CD14-positive monocyte (primary cell): ENCODE data around the gene GRM4. TPM values are rescaled to one million over a fixed set of nuclear protein-coding genes. Genes with fewer than 3 reads are reported as not detected.

Experiments used
- DNase-seq, 3 donors: peaks; one replicate each; pipeline ENCODE4 v3.0.0-alpha.2; 2011 to 2022
- H2AFZ ChIP-seq: 2 replicates; pipeline ENCODE4 v1.6.0; 2012; ENCODE audit warnings: mild to moderate bottlenecking, low read depth, low read length, inconsistent platforms; ENCODE audit not compliant: insufficient read depth, poor library complexity, severe bottlenecking
- H3K27ac ChIP-seq, 2 donors: 1 replicate in 1 of 2; 2 replicates in 1 of 2; pipeline ENCODE4 v1.5.1; 2012 to 2013; ENCODE audit warnings: low read length in 2 of 2, control low read depth in 1 of 2, inconsistent platforms in 1 of 2, low read depth in 1 of 2, mild to moderate bottlenecking in 1 of 2
- H3K27me3 ChIP-seq, 2 donors: one replicate each; pipeline versions ENCODE4 v1.6.0 to v1.6.1; 2011 to 2013; ENCODE audit warnings: low read length in 2 of 2; ENCODE audit not compliant: control insufficient read depth in 2 of 2, insufficient read depth in 2 of 2
- H3K36me3 ChIP-seq, 2 donors: replicated peaks in 1 of 2; 1 replicate in 1 of 2; 2 replicates in 1 of 2; pipeline versions ENCODE4 v1.5.1 to v1.6.1; 2012 to 2013; ENCODE audit warnings: low read length in 2 of 2, control low read depth in 1 of 2, inconsistent platforms in 1 of 2, mild to moderate bottlenecking in 1 of 2; ENCODE audit not compliant: insufficient read depth in 2 of 2, control insufficient read depth in 1 of 2
- H3K4me1 ChIP-seq, 2 donors: 1 replicate in 1 of 2; 2 replicates in 1 of 2; pipeline versions ENCODE4 v1.5.1 to v1.6.1; 2012 to 2013; ENCODE audit warnings: low read length in 2 of 2, control low read depth in 1 of 2, inconsistent platforms in 1 of 2, mild to moderate bottlenecking in 1 of 2, moderate library complexity in 1 of 2; ENCODE audit not compliant: insufficient read depth in 2 of 2, control insufficient read depth in 1 of 2
- H3K4me2 ChIP-seq: replicated peaks from 2 replicates; pipeline ENCODE3; 2012; ENCODE audit warnings: low read length, moderate library complexity, mild to moderate bottlenecking; ENCODE audit not compliant: poor library complexity, severe bottlenecking; ENCODE audit errors: extremely low read depth
- H3K4me3 ChIP-seq, 3 experiments: fragments of 200-600 bp in 1 of 3; sonication (generic) in 1 of 3; replicated peaks in 1 of 3; 1 replicate in 2 of 3; 2 replicates in 1 of 3; pipeline ENCODE4 v1.5.1; 2011 to 2013; ENCODE audit warnings: low read length in 3 of 3, mild to moderate bottlenecking in 3 of 3, control low read depth in 2 of 3, low read depth in 2 of 3, inconsistent platforms in 1 of 3, moderate library complexity in 1 of 3
- H3K79me2 ChIP-seq: 2 replicates; pipeline ENCODE4 v1.6.0; 2012; ENCODE audit warnings: mild to moderate bottlenecking, control low read depth, inconsistent platforms, low read length, moderate library complexity; ENCODE audit not compliant: insufficient read depth
- H3K9ac ChIP-seq: 2 replicates; pipeline ENCODE4 v1.6.0; 2017; ENCODE audit warnings: low read length, mild to moderate bottlenecking; ENCODE audit not compliant: insufficient read depth, poor library complexity, severe bottlenecking
- H3K9me3 ChIP-seq, 2 donors: replicated peaks in 1 of 2; 1 replicate in 1 of 2; 2 replicates in 1 of 2; pipeline versions ENCODE4 v1.5.1 to v1.6.1; 2012 to 2013; ENCODE audit warnings: low read length in 2 of 2, control low read depth in 1 of 2; ENCODE audit not compliant: control insufficient read depth in 1 of 2, insufficient read depth in 1 of 2
- H4K20me1 ChIP-seq: 2 replicates; pipeline ENCODE4 v1.6.0; 2012; ENCODE audit warnings: mild to moderate bottlenecking, low read length, control low read depth, moderate library complexity; ENCODE audit not compliant: insufficient read depth
- H3K27ac Mint-ChIP-seq, 7 donors: one replicate each; pipeline ENCODE4 v1.8.0; 2020; ENCODE audit warnings: mild to moderate bottlenecking in 7 of 7, mixed read lengths in 7 of 7, moderate library complexity in 6 of 7, inconsistent platforms in 2 of 7
- H3K27me3 Mint-ChIP-seq, 3 donors: one replicate each; pipeline ENCODE4 v1.8.0; 2021 to 2022; ENCODE audit warnings: low read depth in 3 of 3, mild to moderate bottlenecking in 3 of 3, mixed read lengths in 3 of 3, moderate library complexity in 3 of 3, inconsistent platforms in 1 of 3
- H3K36me3 Mint-ChIP-seq, 2 donors: one replicate each; pipeline ENCODE4 v1.8.0; 2020; ENCODE audit warnings: mixed read lengths in 2 of 2, inconsistent platforms in 1 of 2, mild to moderate bottlenecking in 1 of 2
- H3K4me1 Mint-ChIP-seq: one replicate; pipeline ENCODE4 v1.8.0; 2020; ENCODE audit warnings: mild to moderate bottlenecking, mixed read lengths
- H3K4me3 Mint-ChIP-seq, 2 donors: one replicate each; pipeline ENCODE4 v1.8.0; 2020; ENCODE audit warnings: mild to moderate bottlenecking in 2 of 2, mixed read lengths in 2 of 2, moderate library complexity in 1 of 2
- H3K9me3 Mint-ChIP-seq, 7 donors: one replicate each; pipeline ENCODE4 v1.8.0; 2020 to 2022; ENCODE audit warnings: mixed read lengths in 7 of 7, mild to moderate bottlenecking in 6 of 7, moderate library complexity in 6 of 7, inconsistent platforms in 2 of 7
- WGBS: methylation state at CpG from one replicate; pipeline ENCODE4 v1.1.5; 2013; ENCODE audit warnings: missing lambda C conversion rate; ENCODE audit not compliant: insufficient coverage; 5-methylcytosine and 5-hydroxymethylcytosine counted together
- intact Hi-C, 2 donors: fragments of 100-400 bp; cut with micrococcal nuclease; formaldehyde crosslinking; loops; one replicate each; pipeline versions ENCODE4 v1.15.0 to v1.15.1; 2023
- polyA plus RNA-seq, 3 donors: library from polyadenylated mRNA; depleted of rRNA in 1 of 3; unstranded in 2 of 3; stranded (reverse) in 1 of 3; fragments of 300-500 nt in 2 of 3; fragments of >200 nt in 1 of 3; fragmentation: Illumina TruSeq in 2 of 3; gene quantifications; 1 replicate in 2 of 3; 2 replicates in 1 of 3; pipeline ENCODE4 v1.2.3, GENCODE V29; 2012 to 2021
- TF ChIP-seq, protein P1 (sequence below): fragments of 200-600 bp; IDR thresholded peaks from one replicate; pipeline ENCODE4 v1.8.0; 2022; ENCODE audit warnings: antibody characterized with exemption, mild to moderate bottlenecking

GRM4 gene
- polyA plus RNA-seq, 3 donors: not detected

DNA sequence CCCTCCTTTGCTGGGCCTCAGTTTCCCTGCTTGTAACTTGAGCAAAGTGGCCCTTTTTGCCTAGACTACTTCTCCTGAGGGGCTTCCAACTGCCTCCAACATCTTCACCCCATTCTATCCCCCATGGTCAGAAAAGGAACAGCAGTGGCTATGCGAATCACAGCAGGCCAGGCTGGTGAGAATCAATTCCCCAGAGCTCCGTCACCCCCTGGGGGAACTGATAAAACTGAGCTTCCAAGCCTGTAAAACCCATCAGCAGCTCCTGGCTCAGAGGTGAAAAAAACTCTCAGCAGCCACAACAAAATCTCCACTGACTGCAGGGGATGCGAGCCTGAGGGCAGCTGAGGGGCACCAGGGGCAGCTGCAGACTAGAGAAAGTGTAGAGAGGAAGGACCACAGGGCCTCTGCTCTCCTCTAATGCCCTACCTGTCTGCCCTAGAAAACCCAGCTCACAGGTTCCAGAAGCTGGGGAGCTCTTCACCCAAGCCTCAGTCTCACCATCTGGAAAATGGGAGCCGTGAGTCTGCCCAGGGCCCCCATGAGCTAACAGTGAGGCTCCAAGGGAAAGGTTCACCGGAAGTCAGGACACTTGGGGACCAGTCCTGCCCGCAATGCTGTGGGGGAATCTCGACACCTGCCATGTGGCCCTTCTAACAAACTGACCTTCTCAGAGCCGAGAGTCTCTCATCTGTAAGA is 120.6 kb downstream of the GRM4 start:
- intact Hi-C loops: loop anchor here in 1 of 2 donors (5.0 kb wide), 1 partner anchor 258 kb away; no protein-coding TSS in a partner anchor
- TF ChIP-seq, protein P1, sequence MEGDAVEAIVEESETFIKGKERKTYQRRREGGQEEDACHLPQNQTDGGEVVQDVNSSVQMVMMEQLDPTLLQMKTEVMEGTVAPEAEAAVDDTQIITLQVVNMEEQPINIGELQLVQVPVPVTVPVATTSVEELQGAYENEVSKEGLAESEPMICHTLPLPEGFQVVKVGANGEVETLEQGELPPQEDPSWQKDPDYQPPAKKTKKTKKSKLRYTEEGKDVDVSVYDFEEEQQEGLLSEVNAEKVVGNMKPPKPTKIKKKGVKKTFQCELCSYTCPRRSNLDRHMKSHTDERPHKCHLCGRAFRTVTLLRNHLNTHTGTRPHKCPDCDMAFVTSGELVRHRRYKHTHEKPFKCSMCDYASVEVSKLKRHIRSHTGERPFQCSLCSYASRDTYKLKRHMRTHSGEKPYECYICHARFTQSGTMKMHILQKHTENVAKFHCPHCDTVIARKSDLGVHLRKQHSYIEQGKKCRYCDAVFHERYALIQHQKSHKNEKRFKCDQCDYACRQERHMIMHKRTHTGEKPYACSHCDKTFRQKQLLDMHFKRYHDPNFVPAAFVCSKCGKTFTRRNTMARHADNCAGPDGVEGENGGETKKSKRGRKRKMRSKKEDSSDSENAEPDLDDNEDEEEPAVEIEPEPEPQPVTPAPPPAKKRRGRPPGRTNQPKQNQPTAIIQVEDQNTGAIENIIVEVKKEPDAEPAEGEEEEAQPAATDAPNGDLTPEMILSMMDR: no peak
- no peak overlapping the region for H3K9ac ChIP-seq
- Mint-ChIP-seq H3K4me1 (no peaks in the 10 kb centered on the region), H3K9me3 (peaks cover 0 to 2% (median 0%) of the 10 kb centered on the region in 7 donors), H3K4me3 (no peak overlapping the region), H3K27me3 (peaks cover 2 to 9% (median 2%) of the 10 kb centered on the region in 3 donors), H3K27ac (no peak overlapping the region), H3K36me3 (no peaks in the 10 kb centered on the region)
- no peaks in the 10 kb centered on the region for H3K36me3 ChIP-seq
- no peaks in the 10 kb centered on the region for H3K9me3 ChIP-seq
- no peaks in the 10 kb centered on the region for H4K20me1 ChIP-seq
- WGBS: 92% methylated on average over 3 of the region's 8 CpGs
- no peak overlapping the region for H3K27ac ChIP-seq
- no peak for DNase-seq
- H3K79me2 ChIP-seq: no peaks in the 10 kb centered on the region
- no peak overlapping the region for H2AFZ ChIP-seq
- H3K4me2 ChIP-seq: no peak overlapping the region
- no peak overlapping the region for H3K4me3 ChIP-seq
- no peaks in the 10 kb centered on the region for H3K4me1 ChIP-seq
- H3K27me3 ChIP-seq: no peaks in the 10 kb centered on the region

DNA sequence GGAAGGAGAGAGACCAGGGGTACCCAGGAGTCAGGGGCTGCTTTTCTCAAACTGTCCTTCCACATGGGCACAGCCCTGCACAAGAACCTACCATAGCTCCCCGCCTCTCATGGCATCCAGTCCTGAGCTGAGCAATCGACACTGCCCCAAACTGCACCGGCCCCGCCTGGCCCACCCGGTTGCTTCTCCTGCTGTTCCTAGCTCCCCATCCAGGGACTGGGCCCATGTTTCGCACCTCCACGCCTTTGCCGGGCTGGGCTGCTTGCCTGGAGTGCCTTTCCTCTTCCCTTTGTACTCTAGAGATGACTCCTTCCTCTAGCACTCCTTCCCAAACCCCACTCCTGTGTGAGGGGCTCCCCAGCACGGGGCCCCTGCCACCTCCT is 123.0 kb downstream of the GRM4 start:
- Histone ChIP-seq H3K27ac (no peak overlapping the region), H3K9me3 (no peaks in the 10 kb centered on the region), H3K4me1 (no peaks in the 10 kb centered on the region), H3K4me2 (no peak overlapping the region), H3K79me2 (no peaks in the 10 kb centered on the region), H3K9ac (no peak overlapping the region), H3K27me3 (no peaks in the 10 kb centered on the region), H3K4me3 (no peak overlapping the region), H4K20me1 (no peaks in the 10 kb centered on the region), H2AFZ (no peak overlapping the region), H3K36me3 (no peaks in the 10 kb centered on the region)
- intact Hi-C loops: no loop called here
- no peak overlapping the region for H3K27ac Mint-ChIP-seq
- H3K27me3 Mint-ChIP-seq: peaks cover 2 to 9% (median 3%) of the 10 kb centered on the region in 3 donors
- no peak overlapping the region for H3K4me3 Mint-ChIP-seq
- TF ChIP-seq, protein P1: no peak
- 81% methylated on average over 8 of the region's 9 CpGs for WGBS
- H3K36me3 Mint-ChIP-seq: no peaks in the 10 kb centered on the region
- no peak for DNase-seq
- H3K9me3 Mint-ChIP-seq: peaks cover 0 to 3% (median 0%) of the 10 kb centered on the region in 7 donors
- H3K4me1 Mint-ChIP-seq: no peaks in the 10 kb centered on the region
